HG03439 (cell line): ENCODE results near the gene MYO1H.

Experiments used
- ATAC-seq: cut with Tn5 transposase; IDR thresholded peaks from one replicate; pipeline ENCODE4 v1.9.1; 2021; ENCODE audit warnings: mild to moderate bottlenecking, moderate library complexity; ENCODE audit not compliant: unreplicated experiment

MYO1H gene

GRCh38 chr12:109488051-109488665, 140.5 kb downstream of the MYO1H start:
- no peak for ATAC-seq

GRCh38 chr12:109489016-109489954, 141.6 kb downstream of the MYO1H start:
- ATAC-seq: no peak

GRCh38 chr12:109489955-109490565, 142.4 kb downstream of the MYO1H start:
- ATAC-seq: no peak

- no peak for ATAC-seq
Measured at GRCh38 chr12:109491671-109492070, 144.0 kb downstream of the MYO1H start.

- ATAC-seq: no peak
Measured at GRCh38 chr12:109492371-109492770, 144.7 kb downstream of the MYO1H start.

GRCh38 chr12:109493090-109493489, 145.4 kb downstream of the MYO1H start:
- ATAC-seq: no peak

- ATAC-seq: no peak
Measured at GRCh38 chr12:109493938-109494337, 146.2 kb downstream of the MYO1H start.

- no peak for ATAC-seq
Measured at GRCh38 chr12:109494348-109494881, 146.7 kb downstream of the MYO1H start.

- no peak for ATAC-seq
Measured at GRCh38 chr12:109495012-109495411, 147.3 kb downstream of the MYO1H start.

GRCh38 chr12:109496306-109496705, 148.6 kb downstream of the MYO1H start:
- ATAC-seq: no peak

- ATAC-seq: no peak
Measured at GRCh38 chr12:109497675-109498074, 150.0 kb downstream of the MYO1H start.
